D721Med (cell line): ENCODE data around the gene MARVELD1.

Experiments
- DNase-seq: peaks from one replicate; pipeline ENCODE4 v3.0.0; 2011; ENCODE audit warnings: low spot score; ENCODE audit not compliant: insufficient read length
- FAIRE-seq: peaks from 2 replicates; lab custom pipeline; 2011; peaks lifted over from hg19 to GRCh38; lab: Jason Lieb, UNC
- TF ChIP-seq, protein P1 (sequence below): IDR thresholded peaks from 2 replicates; pipeline ENCODE4 v1.5.1; 2012; ENCODE audit warnings: mild to moderate bottlenecking, control low read depth; ENCODE audit not compliant: insufficient read depth; ENCODE audit errors: missing control alignments

Gene MARVELD1

DNA sequence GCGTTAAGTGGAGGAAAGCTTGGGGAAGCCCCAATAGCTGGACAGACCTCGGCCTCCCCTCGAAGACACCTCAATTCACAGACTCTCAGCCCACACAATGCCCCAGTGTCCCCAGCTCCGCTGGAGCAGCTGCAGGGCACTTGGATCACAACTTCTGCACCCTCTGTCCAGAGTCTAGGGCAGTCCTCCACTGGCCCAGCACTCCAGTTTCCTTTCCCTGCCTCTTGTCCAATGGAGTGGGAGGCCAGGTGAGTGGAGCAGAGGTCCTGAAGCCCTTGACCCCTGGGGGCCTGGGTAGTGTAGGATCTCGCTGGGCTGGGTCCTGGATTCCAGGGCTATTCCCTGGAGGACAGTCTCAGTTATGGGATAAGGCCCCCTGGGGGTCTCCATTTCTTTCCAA, 46.4 kb downstream of the MARVELD1 start:
- TF ChIP-seq, protein P1, sequence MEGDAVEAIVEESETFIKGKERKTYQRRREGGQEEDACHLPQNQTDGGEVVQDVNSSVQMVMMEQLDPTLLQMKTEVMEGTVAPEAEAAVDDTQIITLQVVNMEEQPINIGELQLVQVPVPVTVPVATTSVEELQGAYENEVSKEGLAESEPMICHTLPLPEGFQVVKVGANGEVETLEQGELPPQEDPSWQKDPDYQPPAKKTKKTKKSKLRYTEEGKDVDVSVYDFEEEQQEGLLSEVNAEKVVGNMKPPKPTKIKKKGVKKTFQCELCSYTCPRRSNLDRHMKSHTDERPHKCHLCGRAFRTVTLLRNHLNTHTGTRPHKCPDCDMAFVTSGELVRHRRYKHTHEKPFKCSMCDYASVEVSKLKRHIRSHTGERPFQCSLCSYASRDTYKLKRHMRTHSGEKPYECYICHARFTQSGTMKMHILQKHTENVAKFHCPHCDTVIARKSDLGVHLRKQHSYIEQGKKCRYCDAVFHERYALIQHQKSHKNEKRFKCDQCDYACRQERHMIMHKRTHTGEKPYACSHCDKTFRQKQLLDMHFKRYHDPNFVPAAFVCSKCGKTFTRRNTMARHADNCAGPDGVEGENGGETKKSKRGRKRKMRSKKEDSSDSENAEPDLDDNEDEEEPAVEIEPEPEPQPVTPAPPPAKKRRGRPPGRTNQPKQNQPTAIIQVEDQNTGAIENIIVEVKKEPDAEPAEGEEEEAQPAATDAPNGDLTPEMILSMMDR: no peak
- DNase-seq (no peak), FAIRE-seq (no peak)

DNA sequence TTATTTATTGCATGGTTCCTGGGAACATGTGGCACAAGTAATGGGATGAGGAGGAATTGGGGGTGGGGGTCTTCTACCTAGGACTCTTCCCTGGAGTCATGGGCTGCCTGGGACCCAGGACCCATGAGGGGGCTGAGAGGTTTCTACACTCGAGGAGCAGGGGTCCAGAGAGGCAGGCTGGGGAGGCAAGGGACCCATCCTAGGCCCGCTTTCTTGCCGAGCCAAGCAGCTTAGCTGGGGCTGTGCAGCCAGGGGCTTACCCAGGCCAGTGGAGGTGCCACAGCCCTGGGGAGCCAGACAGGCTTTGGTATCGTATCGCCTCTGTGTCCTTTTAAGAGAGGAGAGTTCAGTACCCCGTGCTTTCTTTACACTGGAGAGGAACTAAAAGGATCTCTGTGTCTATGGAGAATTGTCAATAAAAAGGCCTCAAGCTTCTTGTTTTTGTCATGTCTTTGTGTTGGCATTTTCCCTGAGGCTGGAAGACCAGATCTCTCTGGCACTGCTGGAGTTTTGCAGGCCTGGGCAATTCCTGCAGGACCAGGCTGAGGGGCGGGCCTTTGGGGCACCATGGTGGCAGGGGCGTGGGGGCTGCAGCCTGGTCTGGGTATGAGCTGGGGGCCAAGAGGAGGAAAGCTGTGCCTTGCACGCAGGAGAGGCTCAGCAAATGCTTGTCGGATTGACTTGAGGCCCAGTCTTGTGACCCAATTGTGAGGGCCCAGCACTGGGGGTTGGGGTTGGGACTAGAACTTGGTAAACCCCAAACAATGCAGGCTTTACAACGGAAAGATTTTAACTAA, 47.1 kb downstream of the MARVELD1 start:
- TF ChIP-seq, protein P1: no peak
- no peak for FAIRE-seq
- DNase-seq: no peak

DNA sequence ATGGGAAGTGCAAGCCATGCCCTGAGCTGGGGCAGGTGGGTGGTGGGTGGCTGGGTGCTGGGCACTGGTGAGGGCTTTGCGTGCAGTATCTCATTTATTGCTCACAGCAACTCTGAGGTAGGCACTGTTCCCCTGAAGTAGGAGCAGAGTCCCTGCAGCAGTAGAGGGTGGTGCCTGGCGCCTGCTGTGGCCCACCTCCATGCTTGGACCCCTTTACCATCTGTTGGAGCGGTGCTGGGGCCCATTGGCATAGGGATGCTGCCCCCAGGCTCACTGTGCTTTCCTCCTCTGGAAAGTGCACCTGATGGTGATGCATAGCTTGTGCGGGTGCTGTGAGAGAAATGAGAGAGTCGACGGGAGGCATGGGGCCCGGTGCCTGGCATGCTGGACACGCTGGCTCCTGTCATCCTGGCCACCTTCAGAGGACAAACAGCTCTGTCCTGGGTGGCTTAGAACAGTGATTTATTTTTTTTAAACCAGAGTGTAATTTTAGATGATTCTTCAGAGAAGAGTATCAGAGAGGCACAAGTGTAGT, 47.9 kb downstream of the MARVELD1 start:
- FAIRE-seq (no peak), DNase-seq (no peak)
- TF ChIP-seq, protein P1: no peak

DNA sequence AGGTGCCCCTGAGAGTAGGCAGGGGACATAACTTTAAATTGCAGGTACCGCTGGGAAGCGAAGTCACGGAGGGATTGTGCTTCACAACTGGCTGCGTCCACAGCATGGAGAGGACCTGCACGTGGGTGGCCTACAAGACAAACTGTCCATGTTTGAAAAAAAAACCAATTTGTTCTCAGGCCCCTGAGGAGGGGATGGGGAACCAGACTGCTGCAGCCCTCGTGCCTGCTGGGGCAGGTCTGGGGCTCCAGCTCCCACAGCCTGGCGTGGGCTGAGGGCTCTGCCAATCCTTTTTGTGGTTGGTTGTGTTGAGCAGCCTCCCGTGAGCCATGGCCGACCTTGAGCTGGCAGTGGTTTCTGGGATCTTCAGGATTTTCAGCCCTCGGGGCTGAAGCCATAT, 48.5 kb downstream of the MARVELD1 start:
- no peak for FAIRE-seq
- TF ChIP-seq, protein P1: no peak
- no peak for DNase-seq

DNA sequence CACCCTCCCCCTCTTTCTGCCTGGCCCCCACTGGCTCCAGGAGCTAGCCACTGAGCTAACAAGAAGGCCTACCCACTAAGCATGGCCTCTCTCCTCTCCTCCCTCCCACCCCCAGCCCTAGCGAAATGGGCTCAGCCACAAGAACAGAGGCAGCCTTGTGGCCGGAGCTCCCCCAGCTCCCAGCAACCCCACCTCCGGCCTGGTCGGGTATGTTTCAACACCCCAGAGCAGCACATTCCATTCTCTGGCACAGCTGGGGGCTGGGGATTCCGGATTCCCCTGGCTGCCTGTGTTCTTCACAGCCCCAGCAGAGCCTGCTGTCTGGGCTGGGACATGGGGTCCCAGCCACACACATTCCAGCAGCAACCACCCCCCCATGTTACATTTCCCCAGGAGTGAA, 49.3 kb downstream of the MARVELD1 start:
- FAIRE-seq: no peak
- TF ChIP-seq, protein P1: no peak
- no peak for DNase-seq

DNA sequence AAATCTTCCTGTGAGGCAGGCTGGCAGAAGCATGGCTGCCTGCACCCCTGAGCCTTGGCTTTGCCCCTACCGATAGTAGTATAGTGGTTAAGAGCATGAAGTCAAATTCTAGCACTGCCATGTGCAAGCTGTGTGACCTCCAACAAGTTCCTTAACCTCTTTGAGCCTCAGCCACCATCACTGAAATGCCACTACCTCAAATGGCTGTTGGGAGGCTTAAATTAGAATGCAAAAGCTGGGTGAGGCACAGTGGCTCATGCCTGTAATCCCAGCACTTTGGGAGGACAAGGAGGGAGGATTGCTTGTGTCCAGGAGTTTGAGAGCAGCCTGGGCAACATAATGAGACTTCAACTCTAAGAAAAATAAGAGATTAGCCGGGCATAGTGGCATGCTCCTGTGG, 49.9 kb downstream of the MARVELD1 start:
- DNase-seq: no peak
- TF ChIP-seq, protein P1: no peak
- no peak for FAIRE-seq

DNA sequence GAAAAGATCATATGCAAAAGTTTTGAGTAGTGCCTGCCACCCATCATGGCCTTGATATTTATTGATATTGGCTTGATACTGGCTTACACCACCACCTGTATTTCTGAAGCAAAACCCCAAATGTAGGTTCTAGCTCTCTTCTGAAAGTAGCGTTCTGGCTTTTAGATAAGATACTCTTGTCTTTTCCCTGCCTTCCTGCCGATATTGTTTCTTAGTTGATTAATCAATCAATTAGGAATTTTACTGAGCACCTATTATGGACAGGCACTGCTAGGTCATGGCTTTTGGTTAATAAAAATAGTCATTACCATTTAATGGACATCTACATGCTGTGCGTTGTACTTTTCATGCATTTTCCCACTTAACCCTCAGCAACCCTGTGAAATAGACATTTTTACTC, 50.4 kb downstream of the MARVELD1 start:
- no peak for DNase-seq
- TF ChIP-seq, protein P1: no peak
- FAIRE-seq: no peak
